ENCODE results near the gene ANGPT4.

- TF ChIP-seq CTCF (IDR thresholded peaks at IDR 0.05; ENCODE audit: low read depth, low read length) (no peak), POLR2A (IDR thresholded peaks at IDR 0.05; ENCODE audit: extremely low read depth, insufficient read length) (no peak)
These were observed 10.5 kb upstream of the ANGPT4 start for GRCh38 chr20:926670-927069.
